ENCODE results near the gene FLVCR1. TPM values are rescaled to one million over a fixed set of nuclear protein-coding genes. Genes with fewer than 3 reads are reported as not detected.

The FLVCR1 gene
- total RNA-seq, 1 donor from 2014 or later: 6.8 TPM

DNA sequence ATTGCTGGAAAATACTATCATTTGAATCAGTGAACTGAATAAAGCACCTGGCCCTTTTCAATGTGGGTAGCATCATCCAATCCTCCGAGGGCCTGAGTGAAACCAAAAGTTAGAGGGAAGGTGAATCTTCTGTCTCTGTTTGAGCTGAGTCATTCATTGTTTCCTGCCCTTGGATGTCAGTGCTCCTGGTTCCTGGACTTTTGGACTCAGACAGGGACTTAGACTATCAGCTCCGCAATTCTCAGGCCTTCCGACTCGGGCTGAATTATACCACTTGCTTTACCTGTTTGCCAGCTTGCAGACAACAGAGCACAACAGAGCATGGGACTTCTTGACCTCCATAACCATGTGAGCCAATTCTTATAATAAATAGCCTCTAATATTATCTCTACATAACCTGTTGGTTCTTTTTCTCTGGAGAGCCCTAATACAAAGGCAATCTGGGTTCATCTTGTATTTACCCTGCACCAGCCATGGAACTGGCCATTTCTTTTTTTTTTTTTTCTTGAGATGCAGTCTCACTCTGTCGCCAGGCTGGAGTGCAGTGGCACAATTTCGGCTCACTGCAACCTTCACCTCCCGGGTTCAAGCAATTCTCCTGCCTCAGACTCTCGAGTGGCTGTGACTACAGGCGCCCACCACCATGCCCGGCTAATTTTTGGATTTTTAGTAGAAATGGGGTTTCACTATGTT, 73.1 kb downstream of the FLVCR1 start:
- no peaks in the 10 kb centered on the region for H3K36me3 ChIP-seq (ENCODE audit: control insufficient read depth, insufficient read depth, low read length)
- no peaks in the 10 kb centered on the region for H3K27me3 ChIP-seq (ENCODE audit: control insufficient read depth, insufficient read depth, low read length)
- FAIRE-seq (no peak), DNase-seq (ENCODE audit: low read depth) (no peak)
- no peak overlapping the region for H3K4me3 ChIP-seq (ENCODE audit: low read depth, low read length)
- no peak for TF ChIP-seq CTCF (IDR thresholded peaks at IDR 0.05; ENCODE audit: insufficient read depth, low read length, severe bottlenecking)

- no peak overlapping the region for H3K4me3 ChIP-seq (ENCODE audit: low read depth, low read length)
- DNase-seq (ENCODE audit: low read depth): no peak
- no peak for FAIRE-seq
- no peak for TF ChIP-seq CTCF (IDR thresholded peaks at IDR 0.05; ENCODE audit: insufficient read depth, low read length, severe bottlenecking)
- H3K27me3 ChIP-seq (ENCODE audit: control insufficient read depth, insufficient read depth, low read length): no peaks in the 10 kb centered on the region
- no peaks in the 10 kb centered on the region for H3K36me3 ChIP-seq (ENCODE audit: control insufficient read depth, insufficient read depth, low read length)
Observed at GRCh38 chr1:212933815-212934471, 75.9 kb downstream of the FLVCR1 start.

DNA sequence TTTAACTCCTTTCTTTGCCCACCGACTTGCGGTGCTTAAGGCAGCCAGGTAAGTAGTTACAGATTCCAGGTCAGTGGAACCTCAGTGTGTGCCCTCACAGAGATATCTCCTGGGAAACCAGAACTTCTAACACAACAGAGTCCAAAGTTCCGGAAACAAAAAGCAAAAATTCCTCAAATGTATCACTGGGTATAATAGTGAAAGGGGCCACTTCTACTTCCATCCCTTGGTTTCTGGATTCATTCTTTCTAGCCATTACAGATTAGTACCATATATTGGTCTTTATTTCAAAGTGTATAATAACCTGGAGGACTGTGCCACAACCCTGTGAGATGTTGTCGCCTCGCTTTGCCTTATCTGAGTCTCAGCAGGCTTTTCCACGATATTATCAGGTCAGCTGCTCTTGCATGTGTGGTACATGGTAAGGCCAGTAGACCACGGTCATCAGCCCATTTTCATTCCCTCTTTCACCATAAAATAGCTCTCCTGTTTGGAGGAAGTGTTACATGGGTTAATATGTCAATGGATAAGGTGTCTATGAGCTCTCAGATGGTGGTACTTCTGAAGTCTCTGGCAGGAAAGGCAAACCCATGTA, 77.4 kb downstream of the FLVCR1 start:
- no peak overlapping the region for H3K4me3 ChIP-seq (ENCODE audit: low read depth, low read length)
- no peak for DNase-seq (ENCODE audit: low read depth)
- FAIRE-seq: no peak
- H3K36me3 ChIP-seq (ENCODE audit: control insufficient read depth, insufficient read depth, low read length): no peaks in the 10 kb centered on the region
- no peak for TF ChIP-seq CTCF (IDR thresholded peaks at IDR 0.05; ENCODE audit: insufficient read depth, low read length, severe bottlenecking)
- H3K27me3 ChIP-seq (ENCODE audit: control insufficient read depth, insufficient read depth, low read length): no peaks in the 10 kb centered on the region

DNA sequence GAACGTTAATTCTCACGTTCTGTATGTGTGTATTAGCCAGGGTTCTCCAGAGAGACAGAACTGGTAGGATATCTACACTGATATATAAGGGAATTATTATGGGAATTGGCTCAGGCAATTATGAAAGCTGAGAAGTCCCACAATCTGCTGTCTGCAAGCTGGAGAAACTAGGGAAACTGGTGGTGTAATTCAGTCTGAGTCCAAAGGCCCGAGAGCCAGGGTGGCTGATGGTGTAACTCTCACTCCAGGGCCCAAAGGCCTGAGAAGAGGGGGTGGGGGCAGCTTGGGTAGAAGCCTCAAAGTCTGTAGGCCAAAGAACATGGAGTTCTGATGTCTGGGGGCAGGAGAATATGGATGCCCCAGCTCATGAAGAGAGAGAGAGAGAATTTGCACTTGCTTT, 79.0 kb downstream of the FLVCR1 start:
- DNase-seq (ENCODE audit: low read depth): no peak
- no peak for FAIRE-seq

DNA sequence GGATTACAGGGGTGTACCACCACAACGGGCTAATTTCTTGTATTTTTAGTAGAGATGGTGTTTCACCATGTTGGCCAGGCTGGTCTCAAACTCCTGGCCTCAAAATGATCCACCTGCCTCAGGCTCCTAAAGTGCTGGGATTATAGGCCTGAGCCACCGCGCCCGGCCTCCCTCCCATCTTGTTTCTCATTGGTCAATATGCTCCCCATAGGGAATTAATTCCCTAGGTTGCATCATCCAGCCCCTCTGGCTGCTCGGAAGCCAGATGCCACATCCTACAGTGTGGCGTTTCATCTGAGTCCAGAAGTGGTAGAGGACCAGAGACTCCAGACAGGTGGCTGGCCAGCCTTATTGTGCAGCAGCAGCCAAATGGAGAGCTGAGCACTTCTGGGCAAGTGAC, 80.8 kb downstream of the FLVCR1 start:
- DNase-seq (ENCODE audit: low read depth) (no peak), FAIRE-seq (no peak)
- Histone ChIP-seq H3K27me3 (ENCODE audit: control insufficient read depth, insufficient read depth, low read length) (no peaks in the 10 kb centered on the region), H3K36me3 (ENCODE audit: control insufficient read depth, insufficient read depth, low read length) (no peaks in the 10 kb centered on the region), H3K4me3 (ENCODE audit: low read depth, low read length) (no peak overlapping the region)
- TF ChIP-seq CTCF (IDR thresholded peaks at IDR 0.05; ENCODE audit: insufficient read depth, low read length, severe bottlenecking): no peak

More for the DNA sequence above, 79.0 kb downstream of the FLVCR1 start:
- H3K4me3 ChIP-seq (ENCODE audit: low read depth, low read length): no peak overlapping the region
- TF ChIP-seq CTCF (IDR thresholded peaks at IDR 0.05; ENCODE audit: insufficient read depth, low read length, severe bottlenecking): no peak
- no peaks in the 10 kb centered on the region for H3K36me3 ChIP-seq (ENCODE audit: control insufficient read depth, insufficient read depth, low read length)
- H3K27me3 ChIP-seq (ENCODE audit: control insufficient read depth, insufficient read depth, low read length): no peaks in the 10 kb centered on the region

Measured in bronchial epithelial cell (primary cell).